Liver (tissue), 9 donors: ENCODE data around the gene AP1M1. TPM values are rescaled to one million over a fixed set of nuclear protein-coding genes. Genes with fewer than 3 reads are reported as not detected.

Experiments
- DNase-seq: peaks from one replicate; pipeline ENCODE4 v3.0.0-alpha.2; 2017; ENCODE audit warnings: low spot score
- H3K27ac ChIP-seq, 2 donors: one replicate each; pipeline ENCODE4 v1.7.0; 2013; ENCODE audit warnings: inconsistent platforms in 2 of 2, low read length in 2 of 2, control low read depth in 1 of 2, low read depth in 1 of 2, mild to moderate bottlenecking in 1 of 2
- H3K27me3 ChIP-seq, 4 donors: one replicate each; pipeline versions ENCODE4 v1.6.1 to v1.7.0; 2013; ENCODE audit warnings: low read length in 3 of 4, inconsistent platforms in 1 of 4, mild to moderate bottlenecking in 1 of 4, moderate library complexity in 1 of 4; ENCODE audit not compliant: control insufficient read depth in 4 of 4, insufficient read depth in 4 of 4
- H3K36me3 ChIP-seq, 4 donors: one replicate each; pipeline versions ENCODE4 v1.6.1 to v1.7.0; 2013; ENCODE audit warnings: low read length in 3 of 4, mild to moderate bottlenecking in 3 of 4, low read depth in 1 of 4, moderate library complexity in 1 of 4; ENCODE audit not compliant: control insufficient read depth in 4 of 4, insufficient read depth in 3 of 4
- H3K4me1 ChIP-seq, 4 donors: one replicate each; pipeline versions ENCODE4 v1.6.1 to v1.7.0; 2013; ENCODE audit warnings: low read length in 3 of 4, mild to moderate bottlenecking in 3 of 4, moderate library complexity in 1 of 4; ENCODE audit not compliant: control insufficient read depth in 4 of 4, insufficient read depth in 4 of 4
- H3K4me3 ChIP-seq, 3 donors: one replicate each; pipeline versions ENCODE4 v1.6.1 to v1.7.0; 2013; ENCODE audit warnings: low read length in 3 of 3, control low read depth in 1 of 3, low read depth in 1 of 3, mild to moderate bottlenecking in 1 of 3
- H3K9ac ChIP-seq, 2 donors: one replicate each; pipeline ENCODE4 v1.7.0; 2013; ENCODE audit warnings: low read length in 2 of 2, mild to moderate bottlenecking in 2 of 2, moderate library complexity in 2 of 2, control low read depth in 1 of 2, low read depth in 1 of 2
- H3K9me3 ChIP-seq, 4 donors: one replicate each; pipeline versions ENCODE4 v1.6.1 to v1.7.0; 2013; ENCODE audit warnings: low read length in 3 of 4; ENCODE audit not compliant: control insufficient read depth in 4 of 4
- EGR1 ChIP-seq, 2 donors: IDR thresholded peaks; 2 replicates each; pipeline ENCODE4 v1.6.1; 2016 to 2018; ENCODE audit warnings: antibody characterized with exemption in 2 of 2, low read depth in 2 of 2
- FOXA1 ChIP-seq: IDR thresholded peaks from 2 replicates; pipeline ENCODE4 v1.6.1; 2016; ENCODE audit warnings: antibody characterized with exemption
- FOXA2 ChIP-seq: IDR thresholded peaks from 2 replicates; pipeline ENCODE4 v1.6.1; 2016; ENCODE audit warnings: antibody characterized with exemption
- GABPA ChIP-seq, 2 donors: IDR thresholded peaks in 1 of 2; conservative IDR thresholded peaks in 1 of 2; 2 replicates each; pipeline ENCODE4 v1.6.1; 2016; ENCODE audit warnings: antibody characterized with exemption in 2 of 2, mild to moderate bottlenecking in 1 of 2, moderate library complexity in 1 of 2
- HNF4A ChIP-seq, 2 donors: conservative IDR thresholded peaks; 2 replicates each; pipeline ENCODE4 v1.6.1; 2016; ENCODE audit warnings: antibody characterized with exemption in 2 of 2, mild to moderate bottlenecking in 2 of 2
- HNF4G ChIP-seq: IDR thresholded peaks from 2 replicates; pipeline ENCODE4 v1.6.1; 2016; ENCODE audit warnings: antibody characterized with exemption
- JUND ChIP-seq, 2 donors: IDR thresholded peaks; 2 replicates each; pipeline ENCODE4 v1.6.1; 2016; ENCODE audit warnings: antibody characterized with exemption in 2 of 2
- NR2F2 ChIP-seq: IDR thresholded peaks from 2 replicates; pipeline ENCODE4 v1.6.1; 2016; ENCODE audit warnings: antibody characterized with exemption
- RAD21 ChIP-seq, 2 donors: IDR thresholded peaks; 2 replicates each; pipeline ENCODE4 v1.6.1; 2016; ENCODE audit warnings: antibody characterized with exemption in 2 of 2, mild to moderate bottlenecking in 2 of 2
- SP1 ChIP-seq: IDR thresholded peaks from 2 replicates; pipeline ENCODE4 v1.6.1; 2018; ENCODE audit warnings: antibody characterized with exemption, mild to moderate bottlenecking
- TAF1 ChIP-seq: conservative IDR thresholded peaks from 2 replicates; pipeline ENCODE4 v1.6.1; 2016; ENCODE audit warnings: antibody characterized with exemption, mild to moderate bottlenecking
- YY1 ChIP-seq: IDR thresholded peaks from 2 replicates; pipeline ENCODE4 v1.6.1; 2016; ENCODE audit warnings: antibody characterized with exemption, mild to moderate bottlenecking
- WGBS: extraction: QIAGEN DNeasy Blood & Tissue Kit; methylation state at CpG from one replicate; pipeline ENCODE4 v1.1.7; 2013; 5-methylcytosine and 5-hydroxymethylcytosine counted together
- polyA plus RNA-seq, 2 donors: library from polyadenylated mRNA; stranded (reverse) in 1 of 2; unstranded in 1 of 2; fragments of 200-250 nt in 1 of 2; fragments of >200 nt in 1 of 2; fragmentation: Nextera tagmentation in 1 of 2; extraction: Ambion mirVana in 1 of 2; gene quantifications; one replicate each; pipeline versions ENCODE4 v1.2.1 to v1.2.3, GENCODE V29; 2013 to 2015
- total RNA-seq, 2 donors: library from RNA; depleted of rRNA; stranded (reverse); fragments of >200 nt; gene quantifications; one replicate each; pipeline ENCODE4 v1.2.3, GENCODE V29; 2014
- TF ChIP-seq, protein P1 (sequence below): IDR thresholded peaks from 2 replicates; pipeline ENCODE4 v1.6.1; 2016; ENCODE audit warnings: antibody characterized with exemption
- TF ChIP-seq, protein P2 (sequence below): IDR thresholded peaks from 2 replicates; pipeline ENCODE4 v1.6.1; 2016; ENCODE audit warnings: antibody characterized with exemption
- TF ChIP-seq, protein P3 (sequence below): IDR thresholded peaks from 2 replicates; pipeline ENCODE4 v1.6.1; 2016; ENCODE audit warnings: antibody characterized with exemption
- donor health status: healthy.
- donor health status: healthy.
- donor health status: healthy.
- donor health status: healthy.
- donor health status: healthy.

The AP1M1 gene
- total and polyA plus RNA-seq, 4 donors = 25.4 to 62.2 (median 50.4) TPM

DNA sequence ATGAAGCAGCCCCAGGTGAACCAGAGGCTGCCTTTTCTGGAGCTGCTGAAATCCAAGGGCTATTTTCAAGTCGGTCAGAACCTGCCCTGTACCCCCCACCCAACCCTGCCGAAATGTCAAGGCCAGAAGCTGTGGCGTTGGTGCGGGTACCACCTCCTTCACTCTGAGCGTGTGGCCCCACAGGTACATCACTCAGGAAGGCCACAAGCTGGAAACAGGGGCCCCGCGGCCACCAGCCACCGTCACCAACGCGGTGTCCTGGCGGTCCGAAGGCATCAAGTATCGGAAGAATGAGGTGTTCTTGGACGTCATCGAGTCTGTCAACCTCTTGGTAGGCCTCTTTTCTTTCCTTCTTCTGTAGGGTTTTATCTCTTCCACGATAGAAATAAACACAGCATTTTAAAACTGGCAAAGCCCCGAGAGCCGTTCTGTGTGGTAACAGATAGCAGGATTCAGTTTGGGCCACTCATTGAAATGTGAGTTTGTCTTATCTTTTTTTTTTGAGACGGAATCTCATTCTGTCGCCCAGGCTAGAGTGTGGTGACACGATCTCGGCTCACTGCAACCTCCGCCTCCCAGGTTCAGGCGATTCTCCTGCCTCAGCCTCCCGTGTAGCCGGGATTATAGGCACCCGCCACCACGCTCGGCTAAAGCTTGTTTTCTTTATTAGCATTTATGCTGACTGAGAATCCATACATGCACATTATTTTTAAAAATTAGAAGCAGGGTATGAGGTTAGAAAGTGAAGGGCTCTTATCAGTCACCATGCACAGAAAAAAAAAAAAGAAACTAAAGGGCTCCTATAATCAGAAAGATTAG, 11.3 kb downstream of the AP1M1 start:
- Histone ChIP-seq H3K27ac (no peak overlapping the region), H3K36me3 (peaks cover 10 to 47% (median 23%) of the 10 kb centered on the region in 4 donors), H3K4me3 (no peak overlapping the region), H3K9me3 (no peaks in the 10 kb centered on the region), H3K27me3 (no peaks in the 10 kb centered on the region), H3K9ac (no peak overlapping the region), H3K4me1 (peaks cover 10 to 23% (median 20%) of the 10 kb centered on the region in 4 donors)
- WGBS = 96% methylated on average over 29 of the region's 29 CpGs
- no peak for TF ChIP-seq FOXA2
- no peak for TF ChIP-seq NR2F2
- TF ChIP-seq, protein P1, sequence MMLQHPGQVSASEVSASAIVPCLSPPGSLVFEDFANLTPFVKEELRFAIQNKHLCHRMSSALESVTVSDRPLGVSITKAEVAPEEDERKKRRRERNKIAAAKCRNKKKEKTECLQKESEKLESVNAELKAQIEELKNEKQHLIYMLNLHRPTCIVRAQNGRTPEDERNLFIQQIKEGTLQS = no peak
- TF ChIP-seq, protein P2, sequence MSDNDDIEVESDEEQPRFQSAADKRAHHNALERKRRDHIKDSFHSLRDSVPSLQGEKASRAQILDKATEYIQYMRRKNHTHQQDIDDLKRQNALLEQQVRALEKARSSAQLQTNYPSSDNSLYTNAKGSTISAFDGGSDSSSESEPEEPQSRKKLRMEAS = no peak
- no peak for TF ChIP-seq HNF4G
- no peak for TF ChIP-seq HNF4A (conservative IDR thresholded peaks at IDR 0.05)
- no peak for TF ChIP-seq TAF1
- TF ChIP-seq FOXA1 = no peak
- no peak for TF ChIP-seq SP1
- TF ChIP-seq YY1 = no peak
- no peak for TF ChIP-seq RAD21 (IDR thresholded peaks at IDR 0.05)
- no peak for TF ChIP-seq EGR1 (IDR thresholded peaks at IDR 0.05; ENCODE audit: low read depth in 2 of 2)
- no peak for TF ChIP-seq JUND (IDR thresholded peaks at IDR 0.05)
- TF ChIP-seq, protein P3, sequence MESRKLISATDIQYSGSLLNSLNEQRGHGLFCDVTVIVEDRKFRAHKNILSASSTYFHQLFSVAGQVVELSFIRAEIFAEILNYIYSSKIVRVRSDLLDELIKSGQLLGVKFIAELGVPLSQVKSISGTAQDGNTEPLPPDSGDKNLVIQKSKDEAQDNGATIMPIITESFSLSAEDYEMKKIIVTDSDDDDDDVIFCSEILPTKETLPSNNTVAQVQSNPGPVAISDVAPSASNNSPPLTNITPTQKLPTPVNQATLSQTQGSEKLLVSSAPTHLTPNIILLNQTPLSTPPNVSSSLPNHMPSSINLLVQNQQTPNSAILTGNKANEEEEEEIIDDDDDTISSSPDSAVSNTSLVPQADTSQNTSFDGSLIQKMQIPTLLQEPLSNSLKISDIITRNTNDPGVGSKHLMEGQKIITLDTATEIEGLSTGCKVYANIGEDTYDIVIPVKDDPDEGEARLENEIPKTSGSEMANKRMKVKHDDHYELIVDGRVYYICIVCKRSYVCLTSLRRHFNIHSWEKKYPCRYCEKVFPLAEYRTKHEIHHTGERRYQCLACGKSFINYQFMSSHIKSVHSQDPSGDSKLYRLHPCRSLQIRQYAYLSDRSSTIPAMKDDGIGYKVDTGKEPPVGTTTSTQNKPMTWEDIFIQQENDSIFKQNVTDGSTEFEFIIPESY = no peak
- DNase-seq = no peak

DNA sequence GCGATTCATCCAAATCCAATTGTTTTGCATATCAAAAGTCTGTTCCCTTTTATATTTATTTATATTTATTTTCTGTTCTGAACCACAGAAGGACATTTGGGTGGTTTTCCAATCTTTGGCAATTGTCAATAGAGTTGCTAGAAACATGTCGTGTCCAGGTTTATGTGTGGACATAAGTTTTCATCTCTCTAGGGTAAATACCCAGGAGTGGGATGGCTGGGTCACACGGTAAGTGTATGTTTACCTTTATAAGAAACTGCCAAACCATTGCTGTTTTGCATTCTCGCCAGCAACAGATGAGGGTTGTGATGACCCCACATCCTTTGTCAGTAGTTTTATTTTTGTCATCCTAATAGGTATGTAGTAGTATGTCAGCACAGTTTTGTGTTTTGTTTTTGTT, 12.5 kb downstream of the AP1M1 start:
- no peak overlapping the region for H3K9ac ChIP-seq
- 62% methylated on average over 4 of the region's 4 CpGs for WGBS
- TF ChIP-seq SP1 (no peak), RAD21 (IDR thresholded peaks at IDR 0.05) (no peak)

DNA sequence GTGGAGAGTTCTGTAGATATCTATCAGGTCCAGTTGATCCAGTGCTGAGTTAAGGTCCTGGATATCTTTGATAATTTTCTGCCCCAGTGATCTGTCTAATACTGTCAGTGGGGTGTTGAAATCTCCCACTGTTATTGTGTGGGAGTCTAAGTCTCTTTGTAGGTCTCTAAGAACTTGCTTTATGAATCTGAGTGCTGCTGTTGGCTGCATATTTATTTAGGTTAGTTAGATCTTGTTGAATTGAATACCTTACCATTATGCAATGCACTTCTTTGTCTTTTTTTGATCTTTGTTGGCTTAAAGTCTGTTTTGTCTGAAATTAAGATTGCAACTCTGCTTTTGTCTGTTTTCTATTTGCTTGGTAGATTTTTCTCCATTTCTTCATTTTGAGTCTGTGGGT, 15.4 kb downstream of the AP1M1 start:
- H3K27me3 ChIP-seq = no peaks in the 10 kb centered on the region
- H3K9ac ChIP-seq = no peak overlapping the region
- peaks cover 4 to 46% (median 28%) of the 10 kb centered on the region in 4 donors for H3K36me3 ChIP-seq
- no peaks in the 10 kb centered on the region for H3K9me3 ChIP-seq
- H3K4me3 ChIP-seq = no peak overlapping the region
- no peak for DNase-seq
- H3K27ac ChIP-seq = no peak overlapping the region
- TF ChIP-seq GABPA (IDR thresholded peaks at IDR 0.05 in 1 of 2, conservative IDR thresholded peaks at IDR 0.05 in 1 of 2) = no peak
- H3K4me1 ChIP-seq = no peaks in the 10 kb centered on the region

More for the DNA sequence above, 12.5 kb downstream of the AP1M1 start:
- Histone ChIP-seq H3K36me3 (peaks cover 6 to 49% (median 23%) of the 10 kb centered on the region in 4 donors), H3K27ac (no peak overlapping the region), H3K27me3 (no peaks in the 10 kb centered on the region), H3K9me3 (no peaks in the 10 kb centered on the region), H3K4me1 (peaks cover 7 to 13% (median 11%) of the 10 kb centered on the region in 4 donors), H3K4me3 (no peak overlapping the region)
- no peak for DNase-seq
